Ramos (cell line): ENCODE data around the gene SORCS1.

Experiments used
- in situ Hi-C: fragments of 300-500 bp; cut with MboI; formaldehyde crosslinking; loops from one replicate; pipeline ENCODE4 v1.14.3; 2022; ENCODE audit warnings: low sequenced_read_pairs; ENCODE audit not compliant: unreplicated experiment

The SORCS1 gene

GRCh38 chr10:106570268-106570667 lies 594.2 kb downstream of the SORCS1 start:
- in situ Hi-C loops, result no loop called here

DNA sequence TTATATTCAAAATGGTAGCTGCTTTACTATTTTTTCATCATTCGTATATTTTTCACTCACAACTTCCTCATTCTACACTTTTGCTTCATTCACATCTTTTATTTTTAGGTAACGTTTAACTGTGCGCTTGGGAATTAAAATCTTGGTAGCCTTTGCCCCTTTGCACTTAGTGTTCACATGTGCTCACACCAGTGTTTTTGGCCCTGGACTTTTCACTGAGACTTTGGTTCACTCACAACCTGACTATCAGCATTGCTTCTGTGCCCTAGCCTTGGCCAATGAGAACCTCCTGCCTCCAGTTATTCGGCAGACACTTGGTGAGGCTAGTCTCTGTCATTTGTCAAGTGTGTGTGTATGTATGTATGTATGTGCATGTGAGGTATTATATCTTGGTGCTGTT lies 596.9 kb downstream of the SORCS1 start:
- in situ Hi-C loops, result no loop called here

DNA sequence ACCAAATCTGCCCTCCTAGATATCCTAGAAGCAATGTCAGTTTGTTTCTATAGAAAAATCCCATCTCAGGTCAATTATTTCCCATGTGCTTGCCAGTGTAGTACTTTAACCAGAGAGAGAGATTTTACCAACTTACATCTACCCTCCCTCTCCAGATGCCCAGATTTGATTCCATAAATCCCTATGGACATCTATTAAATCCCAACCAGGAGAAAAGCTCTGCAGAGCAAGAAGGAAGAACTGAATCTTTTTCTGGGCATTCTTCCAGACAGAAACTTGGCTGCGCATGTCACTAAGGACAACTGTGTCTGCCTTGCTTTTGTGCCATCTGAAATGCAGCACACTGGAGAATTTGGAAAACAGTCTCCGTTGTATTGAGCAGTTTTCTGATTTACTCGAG lies 597.6 kb downstream of the SORCS1 start:
- in situ Hi-C loops, result no loop called here

DNA sequence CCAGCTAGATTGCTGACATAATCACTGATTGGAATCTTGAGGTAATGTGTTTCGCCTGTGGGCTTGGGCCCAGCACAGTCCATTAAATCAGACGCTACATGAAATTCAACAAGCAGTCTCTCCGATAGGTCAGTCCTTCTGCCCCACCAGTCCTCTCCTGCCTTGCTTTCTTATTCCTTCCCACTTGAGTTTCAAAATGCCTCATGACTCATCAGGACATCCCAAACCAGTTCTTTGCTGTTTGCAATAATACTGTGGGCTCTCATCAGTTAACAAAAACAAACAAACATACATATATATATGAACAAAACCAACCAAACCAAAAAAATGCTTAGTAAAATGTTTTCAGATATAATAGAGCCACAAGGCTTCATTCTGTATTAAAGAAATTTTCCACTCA lies 599.0 kb downstream of the SORCS1 start:
- in situ Hi-C loops, result no loop called here

GRCh38 chr10:106563384-106563783 lies 601.1 kb downstream of the SORCS1 start:
- in situ Hi-C loops, result no loop called here

DNA sequence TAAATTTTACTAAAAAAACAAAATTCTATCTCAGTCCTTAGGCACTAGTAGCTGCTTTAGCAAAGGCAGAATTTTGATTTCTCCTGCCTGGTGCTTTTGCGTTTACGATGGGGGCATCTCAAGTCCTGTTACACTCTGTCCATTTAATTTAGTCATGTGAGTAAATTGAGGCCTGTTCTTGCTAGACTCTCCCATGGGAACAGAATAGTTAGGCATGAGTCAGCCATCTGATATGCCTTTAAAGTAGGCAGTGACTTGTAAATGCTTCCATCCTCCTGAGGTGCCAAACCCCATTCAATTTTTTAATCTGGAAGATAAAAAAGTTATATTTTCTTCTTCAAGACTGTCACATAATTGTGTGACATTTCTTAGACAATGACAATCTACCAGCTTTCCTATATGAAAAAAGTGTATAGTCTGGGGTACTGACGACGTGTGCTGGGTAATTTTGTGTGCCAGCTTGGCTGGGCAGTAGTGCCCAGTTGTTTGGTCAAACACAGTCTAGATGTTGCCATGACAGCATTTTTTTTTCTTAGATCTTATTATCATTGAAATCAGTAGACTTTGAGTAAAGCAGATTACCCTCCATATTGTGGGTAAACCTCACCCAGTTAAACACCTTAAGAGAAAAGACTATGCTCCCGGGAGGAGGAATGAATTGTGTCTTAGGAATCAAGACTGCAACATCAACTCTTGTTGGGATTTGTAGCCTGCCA lies 603.4 kb downstream of the SORCS1 start:
- in situ Hi-C loops, result no loop called here

DNA sequence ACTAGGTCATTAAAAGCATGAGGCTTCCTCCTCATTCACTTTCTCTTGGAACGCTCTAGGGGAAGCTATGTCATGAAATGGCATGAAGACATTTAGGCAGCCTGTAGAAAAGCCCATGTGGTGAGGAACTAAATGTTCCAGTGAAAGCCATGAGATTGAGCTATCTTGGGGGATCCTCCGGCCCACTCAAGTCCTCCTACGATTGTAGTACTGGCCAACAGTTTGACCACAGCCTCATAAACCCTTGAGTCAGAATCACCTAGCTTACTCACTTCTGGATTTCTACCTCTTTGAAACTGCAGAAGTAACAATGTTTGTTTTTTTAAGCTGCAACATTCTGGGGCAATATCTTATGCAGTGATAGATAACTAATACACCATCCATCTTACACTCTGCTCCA lies 605.1 kb downstream of the SORCS1 start:
- in situ Hi-C loops, result no loop called here

DNA sequence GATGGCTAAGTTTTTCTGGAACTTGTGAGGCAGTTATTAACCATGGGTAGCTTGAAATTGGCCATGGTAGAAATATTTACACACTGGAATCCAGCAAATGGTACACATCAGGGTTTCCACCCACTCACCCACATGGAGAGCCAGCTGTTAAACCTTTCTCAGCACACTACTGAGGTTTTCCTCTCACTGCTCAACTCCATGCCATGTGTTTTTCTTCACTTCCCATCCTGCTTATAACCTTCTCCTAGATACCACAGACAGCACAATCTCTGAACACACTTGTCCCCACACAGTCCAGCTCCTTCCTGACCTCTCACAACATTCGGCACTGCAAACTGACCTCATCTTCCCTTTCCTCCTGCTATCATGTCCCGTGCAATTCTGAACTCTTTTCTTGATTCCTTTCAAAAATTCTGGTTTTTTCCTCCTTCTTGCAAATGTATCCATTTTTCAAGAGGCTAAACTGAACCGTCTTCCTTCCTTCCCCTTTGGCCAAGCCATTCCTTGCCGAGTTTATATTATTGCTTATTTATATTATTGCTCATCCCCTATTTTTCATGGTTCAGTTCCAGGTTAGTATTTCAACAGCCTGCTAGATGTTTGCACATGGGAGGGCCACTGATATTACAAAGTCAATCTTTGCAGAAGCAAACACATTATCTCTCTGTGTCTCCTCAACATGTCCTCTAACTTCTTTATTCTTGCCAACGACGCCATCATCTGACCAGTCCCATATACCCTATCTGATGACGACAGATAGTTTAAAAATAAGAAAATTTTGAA lies 606.4 kb downstream of the SORCS1 start:
- in situ Hi-C loops, result no loop called here

GRCh38 chr10:106557053-106557452 lies 607.5 kb downstream of the SORCS1 start:
- in situ Hi-C loops, result no loop called here

DNA sequence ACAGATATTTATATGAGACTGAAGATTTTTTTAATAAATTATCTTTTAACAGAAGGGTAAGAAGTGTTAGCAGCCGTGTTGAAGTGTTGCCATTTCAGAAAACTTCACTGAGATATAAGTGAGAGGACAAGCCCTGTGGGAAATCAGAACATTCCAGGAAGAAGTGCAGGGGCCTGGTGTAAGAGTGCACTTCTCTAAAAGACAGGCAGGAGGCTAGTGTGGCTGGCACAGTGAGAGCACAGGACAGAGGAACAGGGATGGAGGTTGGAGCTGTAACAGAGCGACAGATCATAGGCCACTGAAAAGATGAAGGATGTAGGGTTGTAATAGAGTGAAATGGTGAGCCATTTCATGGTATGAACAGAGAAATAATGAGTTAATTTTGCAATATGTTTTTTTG lies 608.9 kb downstream of the SORCS1 start:
- in situ Hi-C loops, result no loop called here

DNA sequence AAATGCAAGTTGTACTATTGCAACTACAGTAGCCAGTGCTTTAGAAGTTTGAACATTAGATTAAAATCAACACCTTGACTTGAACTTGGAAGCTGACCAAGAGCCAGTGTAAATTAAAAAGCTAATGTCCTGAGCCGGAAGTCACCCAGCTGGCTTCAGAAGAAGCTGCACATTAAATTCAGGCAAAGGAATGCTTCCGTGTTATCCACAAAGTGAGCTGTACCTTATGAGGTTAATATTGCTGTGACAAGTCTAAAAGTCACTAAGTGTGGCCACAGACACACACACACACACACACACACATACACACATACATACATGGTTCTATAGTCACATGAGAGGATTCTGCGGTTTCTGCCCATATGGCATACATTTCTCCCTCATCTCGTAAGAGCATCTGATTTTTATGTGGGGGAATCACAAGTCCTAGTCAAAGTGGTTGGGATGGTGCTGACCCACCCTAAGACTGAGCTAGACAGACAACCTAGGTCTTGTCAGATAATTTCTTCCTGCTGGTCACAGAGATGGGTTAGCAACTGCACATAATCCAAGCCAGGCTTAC lies 612.9 kb downstream of the SORCS1 start:
- in situ Hi-C loops, result no loop called here

GRCh38 chr10:106548832-106549231 lies 615.7 kb downstream of the SORCS1 start:
- in situ Hi-C loops, result no loop called here

GRCh38 chr10:106547047-106547635 lies 617.4 kb downstream of the SORCS1 start:
- in situ Hi-C loops, result no loop called here

DNA sequence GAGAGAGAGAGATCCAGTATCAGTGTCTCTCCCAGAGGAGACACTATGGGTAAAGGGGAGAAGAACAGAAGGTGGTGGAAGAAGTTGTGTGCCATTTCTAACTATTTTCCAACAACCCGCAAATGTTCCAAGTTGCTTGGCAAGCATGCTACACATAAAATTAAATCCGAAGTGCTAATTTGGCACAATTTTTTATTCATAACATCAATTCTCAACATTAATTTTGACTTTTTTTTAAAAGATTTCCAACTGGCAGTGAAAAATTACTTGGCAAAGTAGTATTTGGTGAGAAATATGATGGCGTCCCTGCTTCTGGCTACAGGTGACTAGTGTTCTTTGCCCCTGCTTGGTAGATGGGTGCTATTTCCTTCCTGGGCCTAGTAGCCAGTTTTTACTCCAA lies 622.0 kb downstream of the SORCS1 start:
- in situ Hi-C loops, result no loop called here

DNA sequence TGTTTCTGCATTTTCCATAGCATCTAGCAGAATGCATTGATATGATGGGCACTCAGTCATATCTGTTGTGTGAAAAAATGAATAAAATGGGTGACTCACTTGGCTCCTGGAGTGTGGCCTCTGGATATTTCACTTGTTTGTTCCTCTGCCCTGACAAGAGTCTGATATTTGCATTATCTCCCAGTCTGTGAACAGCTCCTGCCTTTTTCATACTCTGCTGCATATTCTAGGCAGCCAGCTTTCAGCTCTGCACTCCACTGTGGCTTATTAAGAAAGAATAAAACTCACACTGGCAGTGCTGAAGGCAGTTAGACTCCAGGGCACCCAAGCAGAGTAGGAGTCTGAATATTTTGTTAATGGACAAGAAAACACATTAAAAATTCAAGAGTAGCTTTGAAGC lies 623.9 kb downstream of the SORCS1 start:
- in situ Hi-C loops, result no loop called here

- in situ Hi-C loops, result no loop called here
Observed at GRCh38 chr10:106537866-106538265, 626.6 kb downstream of the SORCS1 start.

DNA sequence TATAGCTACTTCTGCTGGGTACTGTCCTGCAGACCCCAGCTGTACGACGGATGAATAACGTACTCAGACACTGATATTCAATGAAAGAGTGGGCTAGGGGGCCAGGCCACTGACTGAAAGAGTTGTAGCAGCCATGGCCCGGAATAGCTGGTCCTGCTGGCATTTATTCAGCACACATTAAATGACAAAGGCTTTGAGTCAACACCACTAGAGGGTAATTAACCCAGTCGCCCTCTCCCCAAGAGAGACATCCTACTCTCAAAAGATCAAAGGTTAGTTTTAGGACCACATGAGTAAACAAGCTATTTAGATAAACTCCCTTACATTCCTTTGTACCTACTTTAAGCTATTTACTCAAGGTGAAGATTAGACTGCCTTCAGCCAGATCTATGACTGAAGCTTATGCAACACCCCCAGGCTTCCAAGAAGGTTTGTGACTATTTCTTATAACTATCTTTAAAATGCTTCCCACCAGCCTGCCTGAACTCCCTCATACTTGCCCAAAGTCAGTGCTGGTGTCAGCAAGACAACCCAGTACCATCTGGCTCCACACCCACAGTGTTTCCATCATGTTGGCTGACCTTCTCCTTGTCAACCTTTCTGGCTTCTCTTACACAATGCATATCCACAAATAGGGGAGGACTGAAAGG lies 629.1 kb downstream of the SORCS1 start:
- in situ Hi-C loops, result no loop called here

DNA sequence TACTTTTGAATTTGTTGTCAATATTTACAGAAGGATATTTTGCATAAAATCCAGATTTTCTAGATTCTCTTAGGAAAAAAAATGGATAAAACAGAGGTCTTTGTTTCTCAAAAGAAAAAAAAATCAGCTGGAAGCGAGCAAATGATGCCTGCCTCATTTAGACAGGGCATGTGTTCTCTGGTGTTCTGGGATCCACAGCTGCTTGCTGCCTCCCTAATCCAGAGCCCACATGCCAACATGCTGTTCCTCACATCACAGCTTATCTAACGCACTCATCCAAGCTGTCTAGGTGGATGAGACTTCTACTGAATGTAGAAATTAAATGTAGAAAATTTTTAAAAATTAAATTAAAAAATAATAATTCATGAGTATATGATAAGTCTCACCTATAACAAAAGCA lies 630.1 kb downstream of the SORCS1 start:
- in situ Hi-C loops, result no loop called here

DNA sequence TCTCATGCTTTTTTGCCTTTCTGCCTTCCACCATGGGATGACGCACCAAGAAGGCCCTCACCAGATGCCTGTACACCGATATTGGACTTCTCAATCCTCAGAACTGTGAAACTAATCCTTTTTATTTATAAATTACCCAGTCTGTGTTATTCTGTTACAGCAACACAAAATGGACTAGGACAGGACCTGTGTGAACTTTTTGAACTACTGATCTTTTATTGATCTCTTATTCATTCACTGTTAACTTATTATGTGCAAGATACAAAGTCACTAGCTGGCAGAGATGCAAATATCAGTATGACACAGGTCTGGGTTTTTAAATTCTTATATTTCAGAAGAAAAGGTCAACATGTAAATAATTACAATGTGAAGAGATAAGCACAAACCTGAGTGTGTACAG lies 635.8 kb downstream of the SORCS1 start:
- in situ Hi-C loops, result no loop called here

DNA sequence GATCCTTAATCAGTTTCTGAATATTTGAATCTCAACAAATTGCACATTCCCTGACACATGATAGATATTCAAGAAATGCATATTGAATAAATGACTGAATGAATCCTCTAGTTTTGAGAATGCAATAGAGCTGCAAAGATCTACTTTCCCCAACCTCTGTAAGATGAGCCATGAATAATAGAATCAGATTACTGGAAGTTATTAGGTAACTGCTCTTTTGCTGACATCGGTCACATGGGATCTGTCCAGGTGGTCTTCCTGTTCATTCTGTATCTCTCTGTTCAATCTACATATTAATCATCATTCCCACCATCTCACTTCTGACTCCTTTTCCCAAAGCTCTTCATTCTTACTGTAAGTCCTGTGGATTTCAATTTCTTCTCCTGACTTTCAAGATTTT lies 638.7 kb downstream of the SORCS1 start:
- in situ Hi-C loops, result no loop called here
